Middle frontal gyrus (tissue), 1 donor: ENCODE data around the gene LBP.
"Not testable (repeated sequence)": the region's sequence is repeated elsewhere in the genome, so short reads cannot be mapped to it uniquely, and the experiment has no call there.

Experiments
- DNase-seq: peaks from one replicate; pipeline ENCODE4 v3.0.0-alpha.2; 2015; ENCODE audit warnings: low spot score; ENCODE audit errors: extremely low spot score

LBP gene

DNA sequence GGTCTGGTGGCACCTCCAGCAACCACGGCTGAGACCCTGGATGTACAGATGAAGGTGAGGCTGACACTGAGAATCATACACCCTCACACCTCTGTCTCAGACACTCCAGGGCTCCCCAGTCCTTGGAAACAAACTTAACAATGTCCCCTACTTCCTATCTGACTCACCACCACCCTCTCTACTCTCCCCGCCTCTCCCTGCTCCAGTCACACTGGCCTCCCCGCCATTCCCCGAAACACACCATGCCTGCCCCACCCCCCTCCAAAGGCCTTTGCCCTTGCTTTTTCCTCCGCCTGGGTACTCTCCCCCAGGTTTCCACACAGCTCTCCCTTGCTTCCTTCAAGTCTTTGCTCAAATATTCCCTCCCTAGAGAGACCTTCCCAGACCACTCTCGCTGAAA, 26.1 kb upstream of the LBP start:
- DNase-seq: no peak

- peak; percentile 54 for DNase-seq
Observed at GRCh38 chr20:38321959-38322598, 24.2 kb upstream of the LBP start.

GRCh38 chr20:38324159-38324558, 22.1 kb upstream of the LBP start:
- no peak for DNase-seq

DNA sequence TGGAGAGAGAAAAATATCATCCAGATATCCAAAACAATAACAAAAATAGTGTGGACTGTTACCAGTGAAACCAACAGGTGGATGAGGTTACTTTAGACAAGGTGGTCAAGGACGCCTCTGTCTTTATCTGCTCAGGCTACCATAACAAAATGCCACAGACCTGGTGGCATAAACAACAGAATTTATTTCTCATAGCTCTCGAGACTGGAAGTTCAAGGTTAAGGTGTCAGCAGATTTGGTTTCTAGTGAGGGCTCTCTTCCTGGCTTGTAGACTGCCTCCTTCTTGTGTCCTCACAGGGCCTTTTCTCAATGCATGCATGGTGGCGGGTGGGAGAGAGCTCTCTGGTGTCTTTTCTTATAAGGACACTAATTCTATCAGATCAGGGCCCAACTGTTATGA, 21.1 kb upstream of the LBP start:
- DNase-seq: no peak

DNA sequence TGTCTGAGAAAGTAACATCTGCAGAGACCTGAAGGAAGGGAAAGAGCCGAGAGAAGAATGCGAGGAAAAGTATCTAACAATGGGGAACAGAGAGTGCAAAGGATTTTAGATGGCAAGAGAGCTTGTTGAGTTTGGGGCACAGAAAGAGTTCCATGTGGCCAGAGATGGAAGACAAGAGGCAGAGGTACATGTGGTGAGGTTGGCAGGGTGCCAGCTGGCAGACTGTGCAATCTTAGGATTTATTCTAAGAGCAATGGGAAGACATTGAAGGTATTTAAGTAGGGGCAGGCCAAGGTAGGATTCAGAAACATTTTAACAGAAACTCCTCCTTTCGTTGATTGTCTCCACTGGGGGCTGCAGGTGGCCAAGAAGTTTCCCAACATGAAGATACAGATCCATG, 20.4 kb upstream of the LBP start:
- no peak for DNase-seq

GRCh38 chr20:38326309-38326708, 20.0 kb upstream of the LBP start:
- DNase-seq: no peak

GRCh38 chr20:38330638-38331037, 15.6 kb upstream of the LBP start:
- DNase-seq: no peak

GRCh38 chr20:38331245-38331644, 15.0 kb upstream of the LBP start:
- DNase-seq: no peak

DNA sequence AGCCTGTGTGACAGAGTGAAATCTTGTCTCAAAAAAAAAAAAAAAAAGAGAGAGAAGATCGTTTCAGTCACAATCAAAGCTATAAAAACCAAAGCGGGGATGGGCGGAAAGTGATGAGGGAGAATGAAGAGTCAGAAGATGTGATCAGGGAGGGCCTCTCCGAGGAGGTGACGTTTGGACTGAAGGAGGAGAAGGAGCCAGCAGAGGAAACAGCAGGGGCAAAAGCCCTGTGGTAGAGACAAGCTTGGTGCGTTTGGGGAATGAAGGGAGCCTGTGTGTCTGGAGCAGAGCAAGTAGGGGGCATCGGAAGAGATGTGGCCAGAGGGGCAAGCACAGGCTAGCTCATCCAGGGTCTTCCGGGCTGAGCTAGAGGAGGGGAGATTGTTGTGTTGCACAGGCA, 14.5 kb upstream of the LBP start:
- DNase-seq: no peak

GRCh38 chr20:38334016-38334415, 12.3 kb upstream of the LBP start:
- no peak for DNase-seq

- DNase-seq: no peak
Observed at GRCh38 chr20:38336726-38337125, 9.6 kb upstream of the LBP start.

GRCh38 chr20:38337561-38338140, 8.6 kb upstream of the LBP start:
- DNase-seq: no peak

GRCh38 chr20:38338849-38339520, 7.3 kb upstream of the LBP start:
- no peak for DNase-seq

- DNase-seq: not testable (repeated sequence)
Observed at GRCh38 chr20:38339521-38339896, 6.8 kb upstream of the LBP start.

GRCh38 chr20:38339997-38340396, 6.3 kb upstream of the LBP start:
- no peak for DNase-seq

DNA sequence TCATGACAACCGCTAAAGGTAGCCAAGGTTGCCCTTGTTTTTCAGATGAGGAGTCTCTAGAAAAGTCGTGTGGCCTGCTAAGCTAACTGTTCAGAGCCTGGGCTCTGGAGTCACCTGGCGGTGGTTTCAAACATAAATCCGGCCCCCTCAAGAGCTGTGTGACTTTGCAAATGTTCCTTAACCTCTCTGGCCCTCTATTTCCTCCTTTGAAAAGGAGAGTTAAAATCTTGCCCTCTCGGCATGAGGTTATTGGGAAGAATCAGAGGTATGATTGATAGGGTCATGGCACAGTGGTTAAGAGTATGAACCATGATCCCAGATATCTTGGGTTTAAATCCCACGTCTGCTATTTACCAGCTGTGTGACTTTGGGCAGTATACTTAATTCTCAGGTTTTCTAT, 5.6 kb upstream of the LBP start:
- DNase-seq: no peak

DNA sequence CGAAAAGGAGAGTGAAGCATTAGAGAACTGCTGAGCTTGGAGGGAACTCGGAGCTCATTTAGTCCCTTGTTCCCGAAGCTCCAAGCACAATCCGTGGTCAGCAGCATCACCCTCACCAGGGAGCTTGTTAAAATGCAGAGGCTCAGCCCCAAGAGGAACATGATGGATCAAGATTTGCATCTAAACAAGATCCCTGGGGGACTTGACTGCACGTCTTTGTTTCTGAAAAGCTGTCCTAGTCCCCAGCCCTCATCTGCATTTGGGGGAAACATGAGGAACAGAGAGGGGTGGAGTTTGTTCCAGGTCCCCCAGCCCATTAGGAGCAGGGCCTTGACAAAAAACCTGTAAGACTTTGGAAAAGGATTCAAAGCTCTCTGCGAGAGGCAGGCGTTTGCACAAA, 4.1 kb upstream of the LBP start:
- no peak for DNase-seq

- no peak for DNase-seq
Observed at GRCh38 chr20:38342713-38343310, 3.5 kb upstream of the LBP start.

DNA sequence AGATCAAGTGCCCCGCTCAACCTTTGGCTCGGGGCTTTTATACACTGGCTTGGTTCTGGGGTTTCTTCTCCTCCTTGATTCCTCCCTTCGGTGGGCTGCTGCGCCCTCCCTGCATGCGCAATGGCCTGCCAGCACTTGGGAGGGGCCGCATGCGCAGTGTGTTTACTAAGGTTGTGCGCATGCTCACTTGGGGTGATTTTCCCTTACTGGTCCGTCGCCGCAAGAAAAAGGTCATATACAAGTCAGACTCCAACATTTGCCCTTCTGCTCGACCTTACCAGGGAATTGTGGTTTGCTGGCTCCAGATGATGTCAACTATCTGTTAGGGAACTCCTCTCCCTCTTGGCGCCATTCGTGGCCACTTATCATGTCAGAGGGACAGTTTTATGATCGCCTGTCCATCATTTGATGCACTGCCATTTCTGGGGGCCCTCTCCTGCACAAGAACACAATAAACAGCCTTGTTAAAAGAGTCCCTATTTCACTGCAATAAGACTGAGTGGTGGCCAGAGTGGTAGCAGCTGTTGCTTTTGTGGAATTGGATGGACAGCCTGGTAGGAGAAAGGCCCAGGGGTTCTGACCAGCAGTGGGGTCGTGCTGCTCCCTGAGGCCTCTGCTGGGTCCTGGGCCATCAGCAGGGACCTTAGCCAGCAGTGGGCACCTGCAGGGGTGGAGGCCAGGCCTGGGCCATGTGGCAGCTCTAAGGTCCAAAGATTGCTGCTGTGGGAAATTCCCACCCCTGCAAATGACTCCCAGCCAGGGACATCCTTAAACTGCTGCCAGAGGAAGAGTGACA, 2.8 kb upstream of the LBP start:
- DNase-seq: no peak

GRCh38 chr20:38344107-38344701, 2.1 kb upstream of the LBP start:
- DNase-seq: no peak

DNA sequence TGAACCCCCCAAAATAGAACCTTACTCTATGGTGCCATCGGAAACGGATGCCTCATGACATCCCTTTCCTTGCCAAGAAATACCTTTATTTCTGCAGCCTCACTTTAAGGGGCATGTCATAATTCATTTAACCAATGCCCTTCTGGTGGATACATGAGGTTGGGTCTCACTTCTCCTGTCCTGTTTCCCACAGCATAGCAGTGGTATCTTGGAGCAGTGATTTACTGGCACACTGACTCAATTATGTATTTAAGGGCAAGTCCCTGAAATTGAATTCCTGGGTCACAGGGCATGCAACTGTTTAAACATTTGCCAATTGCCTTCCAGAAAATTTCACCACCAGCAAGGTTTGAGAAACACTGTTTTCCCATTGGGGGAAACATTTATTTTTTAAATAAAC, 639 bp upstream of the LBP start:
- DNase-seq: no peak
